Esophagus muscularis mucosa (tissue), 4 donors: Measurements from ENCODE around the gene SEC14L1.

ENCODE experiments used
- CTCF ChIP-seq, 3 experiments: fragments of 200-600 bp in 2 of 3; fragments of 450-650 bp in 1 of 3; sonication (generic) in 2 of 3; IDR thresholded peaks; one replicate each; pipeline ENCODE4 v1.5.1; 2017 to 2019; ENCODE audit warnings: antibody characterized with exemption in 3 of 3, mild to moderate bottlenecking in 2 of 3, moderate library complexity in 1 of 3
- EP300 ChIP-seq: sonication (generic); formaldehyde crosslinking; IDR thresholded peaks from one replicate; pipeline ENCODE4 v1.6.1; 2017; ENCODE audit warnings: antibody characterized with exemption
- POLR2A ChIP-seq: fragments of 450-650 bp; IDR thresholded peaks from one replicate; pipeline ENCODE4 v1.6.1; 2017; ENCODE audit warnings: antibody characterized with exemption, moderate library complexity, mild to moderate bottlenecking, low read depth
- POLR2AphosphoS5 ChIP-seq, 2 donors: sonication (generic); formaldehyde crosslinking; IDR thresholded peaks; one replicate each; pipeline ENCODE4 v1.6.1; 2017; ENCODE audit warnings: antibody characterized with exemption in 2 of 2

GRCh38 chr17:77118251-77118928 is 22.4 kb upstream of the SEC14L1 start:
- TF ChIP-seq CTCF (IDR thresholded peaks at IDR 0.05) (no peak), EP300 (no peak), POLR2AphosphoS5 (IDR thresholded peaks at IDR 0.05) (peak; percentile 45 to 67), POLR2A (no peak)
